GM06990 (cell line): ENCODE measurements around the gene ANXA2.

Source experiments
- DNase-seq: peaks from one replicate; pipeline ENCODE4 v3.0.0-alpha.2; 2011; ENCODE audit not compliant: insufficient read length; ENCODE audit errors: extremely low read depth
- H3K27me3 ChIP-seq: replicated peaks from 2 replicates; pipeline ENCODE4 v1.6.0; 2011; ENCODE audit warnings: low read length; ENCODE audit not compliant: control insufficient read depth, insufficient read depth
- H3K36me3 ChIP-seq: 2 replicates; pipeline ENCODE4 v1.5.1; 2011; ENCODE audit warnings: low read length; ENCODE audit not compliant: control insufficient read depth, insufficient read depth
- H3K4me3 ChIP-seq: replicated peaks from 2 replicates; pipeline ENCODE4 v1.5.1; 2011; ENCODE audit warnings: low read depth, mild to moderate bottlenecking, control low read depth, low read length
- CTCF ChIP-seq: IDR thresholded peaks from 2 replicates; pipeline ENCODE4 v1.5.1; 2011; ENCODE audit warnings: low read length, control low read depth, mild to moderate bottlenecking, inconsistent platforms; ENCODE audit not compliant: insufficient read depth, poor library complexity, severe bottlenecking

Gene ANXA2

GRCh38 chr15:60421544-60421943, 23.8 kb upstream of the ANXA2 start:
- no peak overlapping the region for H3K4me3 ChIP-seq
- peaks cover 5% of the 10 kb centered on the region for H3K36me3 ChIP-seq
- DNase-seq = no peak

DNA sequence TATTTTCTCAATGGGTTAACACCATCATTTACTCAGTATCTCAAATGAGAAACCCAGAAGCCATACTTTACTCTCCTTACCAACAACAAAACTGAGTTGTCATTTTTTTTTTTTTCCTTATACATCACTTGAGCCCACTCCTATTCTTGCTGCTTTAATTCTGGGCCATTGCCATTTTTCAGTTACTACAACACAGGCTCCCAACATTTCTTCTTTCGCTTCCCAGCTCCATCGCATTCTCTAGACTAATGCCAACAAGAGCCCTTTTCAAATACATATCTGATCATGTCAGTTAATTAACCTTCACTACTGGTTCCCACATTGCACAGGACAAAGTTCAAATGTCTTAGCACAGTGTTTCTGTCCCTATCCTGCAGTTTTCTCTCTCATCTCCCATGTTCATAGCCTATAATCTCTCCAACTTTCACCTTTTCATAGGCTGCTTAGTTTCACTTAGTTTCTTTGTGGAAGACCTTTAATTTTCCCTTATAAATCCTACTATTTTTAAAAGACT, 22.5 kb upstream of the ANXA2 start:
- no peaks in the 10 kb centered on the region for H3K27me3 ChIP-seq
- H3K36me3 ChIP-seq = peaks cover 5% of the 10 kb centered on the region
- no peak for DNase-seq
- H3K4me3 ChIP-seq = no peak overlapping the region
- no peak for TF ChIP-seq CTCF

More at GRCh38 chr15:60421544-60421943, 23.8 kb upstream of the ANXA2 start:
- no peaks in the 10 kb centered on the region for H3K27me3 ChIP-seq
- no peak for TF ChIP-seq CTCF

GRCh38 chr15:60419753-60420152, 22.0 kb upstream of the ANXA2 start:
- Histone ChIP-seq H3K27me3 (no peaks in the 10 kb centered on the region), H3K36me3 (peaks cover 5% of the 10 kb centered on the region), H3K4me3 (no peak overlapping the region)
- no peak for TF ChIP-seq CTCF
- DNase-seq = no peak

DNA sequence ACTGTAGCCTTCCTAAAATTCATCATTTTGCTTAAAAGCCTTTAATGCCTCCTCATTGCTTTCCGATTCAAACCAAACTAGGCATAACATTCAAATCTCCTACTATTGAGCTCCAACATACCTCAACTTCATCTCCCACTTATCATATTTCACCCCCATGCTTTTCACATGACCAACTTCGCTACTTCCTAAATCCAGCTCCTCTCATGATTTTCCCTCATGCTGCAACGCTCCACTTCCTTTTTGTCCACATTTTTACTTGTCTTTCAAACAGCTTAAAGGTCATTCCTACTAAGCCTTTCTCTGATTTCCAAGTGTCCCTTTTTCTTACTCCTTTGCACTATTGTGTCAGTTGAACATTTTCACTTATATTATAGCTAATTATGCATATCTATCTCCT, 20.3 kb upstream of the ANXA2 start:
- Histone ChIP-seq H3K36me3 (peaks cover 5% of the 10 kb centered on the region), H3K27me3 (no peaks in the 10 kb centered on the region), H3K4me3 (no peak overlapping the region)
- no peak for DNase-seq
- no peak for TF ChIP-seq CTCF

DNA sequence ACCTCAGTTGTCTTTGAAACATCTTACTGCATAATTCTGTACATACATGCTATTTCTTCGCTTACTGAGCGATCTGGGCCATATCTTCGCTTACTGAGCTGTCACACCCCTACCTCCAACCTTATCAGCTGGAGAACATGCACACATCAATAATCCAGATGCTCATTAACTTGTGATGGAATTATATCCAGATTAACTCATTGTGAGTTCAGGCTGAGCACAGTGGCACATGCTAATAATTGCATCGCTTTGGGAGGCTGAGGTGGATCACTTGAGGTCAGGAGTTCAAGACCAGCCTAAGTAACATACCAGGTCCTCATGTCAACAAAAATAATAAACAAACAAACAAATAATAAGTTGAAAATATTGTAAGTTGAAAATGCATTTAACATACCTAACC, 19.3 kb upstream of the ANXA2 start:
- Histone ChIP-seq H3K4me3 (no peak overlapping the region), H3K27me3 (no peaks in the 10 kb centered on the region), H3K36me3 (peaks cover 4% of the 10 kb centered on the region)
- no peak for DNase-seq
- no peak for TF ChIP-seq CTCF

GRCh38 chr15:60416484-60416883, 18.7 kb upstream of the ANXA2 start:
- no peak for TF ChIP-seq CTCF
- DNase-seq = no peak

More at GRCh38 chr15:60416484-60416883, 18.7 kb upstream of the ANXA2 start:
- no peaks in the 10 kb centered on the region for H3K27me3 ChIP-seq
- H3K36me3 ChIP-seq = 0 out of 2 replicates have a peak, but pooled peaks cover 3% of the 10 kb centered on the region
- H3K4me3 ChIP-seq = no peak overlapping the region
